Neural cell (in vitro differentiated cells): ENCODE data around the gene UBE2D4. TPM values are rescaled to one million over a fixed set of nuclear protein-coding genes. Genes with fewer than 3 reads are reported as not detected.

Source experiments
- H2AFZ ChIP-seq: fragments of 200-600, 300-800 bp; sonication (generic), shearing (Covaris generic); 2 replicates; pipeline ENCODE4 v1.6.0; 2014; ENCODE audit warnings: low read depth, mild to moderate bottlenecking, antibody characterized with exemption, low read length, moderate library complexity
- H3F3A ChIP-seq: fragments of 200-600 bp; shearing (Covaris generic); 2 replicates; pipeline ENCODE4 v1.6.1; 2016; ENCODE audit warnings: mild to moderate bottlenecking, moderate library complexity, mixed read lengths, antibody characterized with exemption, low read length; ENCODE audit not compliant: insufficient read depth, poor library complexity, severe bottlenecking
- H3K27ac ChIP-seq: fragments of 200-600, 300-800 bp; sonication (generic), shearing (Covaris generic); 2 replicates; pipeline ENCODE4 v1.5.1; 2014; ENCODE audit warnings: mild to moderate bottlenecking, low read length, moderate library complexity
- H3K27me3 ChIP-seq: fragments of 300-800, 200-600 bp; sonication (generic), shearing (Covaris generic); 2 replicates; pipeline ENCODE4 v1.6.0; 2014; ENCODE audit warnings: mild to moderate bottlenecking, low read depth, low read length, moderate library complexity; ENCODE audit not compliant: insufficient read depth
- H3K36me3 ChIP-seq: fragments of 300-800, 200-600 bp; sonication (generic), shearing (Covaris generic); 2 replicates; pipeline ENCODE4 v1.5.1; 2014; ENCODE audit warnings: mild to moderate bottlenecking, antibody characterized with exemption, low read length, moderate library complexity; ENCODE audit not compliant: insufficient read depth
- H3K4me2 ChIP-seq: fragments of 300-800, 200-600 bp; sonication (generic), shearing (Covaris generic); 2 replicates; pipeline ENCODE4 v1.6.0; 2014; ENCODE audit warnings: mild to moderate bottlenecking, low read length
- H3K4me3 ChIP-seq: fragments of 300-800, 200-600 bp; sonication (generic), shearing (Covaris generic); 2 replicates; pipeline ENCODE4 v1.5.1; 2014; ENCODE audit warnings: mild to moderate bottlenecking, low read length, moderate library complexity
- H3K79me2 ChIP-seq: fragments of 200-600 bp; shearing (Covaris generic); replicated peaks from 2 replicates; pipeline ENCODE4 v1.6.0; 2014; ENCODE audit warnings: mild to moderate bottlenecking, low read length, moderate library complexity; ENCODE audit not compliant: insufficient read depth
- H3K9ac ChIP-seq: fragments of 300-800, 200-600 bp; sonication (generic), shearing (Covaris generic); 2 replicates; pipeline ENCODE4 v1.6.1; 2016; ENCODE audit warnings: mild to moderate bottlenecking, low read length, mixed read lengths
- H3K9me2 ChIP-seq: fragments of 200-600 bp; shearing (Covaris generic); 2 replicates; pipeline ENCODE4 v1.6.1; 2016; ENCODE audit warnings: mild to moderate bottlenecking, low read length, mixed read lengths; ENCODE audit not compliant: insufficient read depth
- H3K9me3 ChIP-seq: fragments of 200-600, 300-800 bp; sonication (generic), shearing (Covaris generic); 2 replicates; pipeline ENCODE4 v1.6.1; 2016; ENCODE audit warnings: mild to moderate bottlenecking, mixed run types, low read length, moderate library complexity, mixed read lengths
- H4K20me1 ChIP-seq: fragments of 200-600 bp; shearing (Covaris generic); 2 replicates; pipeline ENCODE4 v1.6.1; 2016; ENCODE audit warnings: mild to moderate bottlenecking, mixed run types; ENCODE audit not compliant: insufficient read depth
- EP300 ChIP-seq: fragments of 450-650 bp; conservative IDR thresholded peaks from 2 replicates; pipeline ENCODE4 v1.6.1; 2014; ENCODE audit warnings: antibody characterized with exemption, mild to moderate bottlenecking, moderate library complexity; ENCODE audit not compliant: poor library complexity, severe bottlenecking
- EZH2 ChIP-seq: fragments of 200-600, 300-800 bp; shearing (Covaris generic), sonication (generic); IDR thresholded peaks from 2 replicates; pipeline ENCODE4 v1.6.1; 2014; ENCODE audit warnings: antibody characterized with exemption, low read length, borderline replicate concordance, mild to moderate bottlenecking; ENCODE audit not compliant: insufficient read depth, poor library complexity, severe bottlenecking
- MXI1 ChIP-seq: fragments of 450-650 bp; conservative IDR thresholded peaks from 2 replicates; pipeline ENCODE4 v1.6.1; 2014; ENCODE audit warnings: antibody characterized with exemption, mild to moderate bottlenecking; ENCODE audit not compliant: poor library complexity, severe bottlenecking
- POLR2AphosphoS5 ChIP-seq: IDR thresholded peaks from 2 replicates; pipeline ENCODE4 v1.6.1; 2012
- RAD21 ChIP-seq: fragments of 450-650 bp; conservative IDR thresholded peaks from 2 replicates; pipeline ENCODE4 v1.6.1; 2014; ENCODE audit warnings: antibody characterized with exemption, mild to moderate bottlenecking, moderate library complexity
- REST ChIP-seq: IDR thresholded peaks from 2 replicates; pipeline ENCODE4 v1.6.1; 2012; ENCODE audit warnings: borderline replicate concordance
- SMC3 ChIP-seq: fragments of 450-650 bp; conservative IDR thresholded peaks from 2 replicates; pipeline ENCODE4 v1.6.1; 2014; ENCODE audit warnings: antibody characterized with exemption, mild to moderate bottlenecking, moderate library complexity; ENCODE audit not compliant: poor library complexity
- TAF1 ChIP-seq: IDR thresholded peaks from 2 replicates; pipeline ENCODE4 v1.6.1; 2012; ENCODE audit warnings: low read depth
- polyA plus RNA-seq: library from polyadenylated mRNA; depleted of rRNA; stranded (reverse); fragments of >200 nt; gene quantifications from 2 replicates; pipeline ENCODE4 v1.2.3, GENCODE V29; 2014
- TF ChIP-seq, protein P1 (sequence below): fragments of 450-650 bp; IDR thresholded peaks from 2 replicates; pipeline ENCODE4 v1.5.1; 2014; ENCODE audit warnings: antibody characterized with exemption, mild to moderate bottlenecking, moderate library complexity; ENCODE audit not compliant: poor library complexity, severe bottlenecking

Gene UBE2D4
- polyA plus RNA-seq, 1 donor from 2014 or later = 11.2 TPM

GRCh38 chr7:43915907-43916306 is 10.3 kb upstream of the UBE2D4 start:
- H4K20me1 ChIP-seq = no peaks in the 10 kb centered on the region
- H3K27ac ChIP-seq = no peak overlapping the region
- no peaks in the 10 kb centered on the region for H3K36me3 ChIP-seq
- H3K4me3 ChIP-seq = no peak overlapping the region
- H3K9me2 ChIP-seq = no peaks in the 10 kb centered on the region
- H3K9ac ChIP-seq = no peak overlapping the region
- H3K79me2 ChIP-seq = no peaks in the 10 kb centered on the region
- H3F3A ChIP-seq = no peaks in the 10 kb centered on the region
- no peak overlapping the region for H3K4me2 ChIP-seq
- H2AFZ ChIP-seq = no peak overlapping the region
- TF ChIP-seq POLR2AphosphoS5 (no peak), RAD21 (no peak), EP300 (no peak), SMC3 (no peak), MXI1 (no peak), REST (no peak), EZH2 (no peak), TAF1 (no peak)
- TF ChIP-seq, protein P1, sequence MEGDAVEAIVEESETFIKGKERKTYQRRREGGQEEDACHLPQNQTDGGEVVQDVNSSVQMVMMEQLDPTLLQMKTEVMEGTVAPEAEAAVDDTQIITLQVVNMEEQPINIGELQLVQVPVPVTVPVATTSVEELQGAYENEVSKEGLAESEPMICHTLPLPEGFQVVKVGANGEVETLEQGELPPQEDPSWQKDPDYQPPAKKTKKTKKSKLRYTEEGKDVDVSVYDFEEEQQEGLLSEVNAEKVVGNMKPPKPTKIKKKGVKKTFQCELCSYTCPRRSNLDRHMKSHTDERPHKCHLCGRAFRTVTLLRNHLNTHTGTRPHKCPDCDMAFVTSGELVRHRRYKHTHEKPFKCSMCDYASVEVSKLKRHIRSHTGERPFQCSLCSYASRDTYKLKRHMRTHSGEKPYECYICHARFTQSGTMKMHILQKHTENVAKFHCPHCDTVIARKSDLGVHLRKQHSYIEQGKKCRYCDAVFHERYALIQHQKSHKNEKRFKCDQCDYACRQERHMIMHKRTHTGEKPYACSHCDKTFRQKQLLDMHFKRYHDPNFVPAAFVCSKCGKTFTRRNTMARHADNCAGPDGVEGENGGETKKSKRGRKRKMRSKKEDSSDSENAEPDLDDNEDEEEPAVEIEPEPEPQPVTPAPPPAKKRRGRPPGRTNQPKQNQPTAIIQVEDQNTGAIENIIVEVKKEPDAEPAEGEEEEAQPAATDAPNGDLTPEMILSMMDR = no peak
- no peaks in the 10 kb centered on the region for H3K9me3 ChIP-seq
- H3K27me3 ChIP-seq = no peaks in the 10 kb centered on the region

DNA sequence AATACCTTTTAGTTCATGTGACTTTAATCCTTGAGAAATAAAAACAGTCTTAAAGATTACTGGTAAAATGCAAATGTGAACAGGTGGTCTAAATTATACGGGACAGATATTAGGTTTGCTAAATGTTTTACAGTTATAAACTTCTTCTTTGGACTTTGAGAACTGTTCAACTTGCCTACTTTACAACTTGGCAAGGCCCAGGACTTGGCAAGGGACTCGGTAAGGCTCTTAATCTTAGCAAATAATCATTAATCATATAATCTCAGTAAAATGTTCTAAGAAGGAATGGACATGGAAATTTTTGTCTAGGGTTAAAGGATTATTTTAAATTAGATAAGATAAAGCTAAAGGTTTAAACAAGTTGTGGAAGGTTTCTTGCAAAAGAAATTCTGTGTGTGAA is 4.8 kb upstream of the UBE2D4 start:
- no peaks in the 10 kb centered on the region for H3K79me2 ChIP-seq
- no peak overlapping the region for H3K9ac ChIP-seq
- H3K27ac ChIP-seq = no peak overlapping the region
- no peaks in the 10 kb centered on the region for H3K27me3 ChIP-seq
- no peak overlapping the region for H3K4me2 ChIP-seq
- H3F3A ChIP-seq = no peaks in the 10 kb centered on the region
- no peaks in the 10 kb centered on the region for H3K36me3 ChIP-seq
- no peak overlapping the region for H3K4me3 ChIP-seq
- H2AFZ ChIP-seq = no peak overlapping the region
- H3K9me2 ChIP-seq = no peaks in the 10 kb centered on the region
- no peaks in the 10 kb centered on the region for H3K9me3 ChIP-seq
- TF ChIP-seq SMC3 (no peak), EP300 (no peak), EZH2 (no peak), TAF1 (no peak), MXI1 (no peak), RAD21 (no peak)
- TF ChIP-seq, protein P1 = no peak
- no peaks in the 10 kb centered on the region for H4K20me1 ChIP-seq
